Stimulated activated CD4-positive, alpha-beta T cell treated with anti-CD3 and anti-CD28 coated beads, Interleukin-1b, Interleukin-23, amount 100 ng/mL, for 48 hours (primary cell): ENCODE data around the gene DNAH3.
"Not testable (repeated sequence)": the region's sequence is repeated elsewhere in the genome, so short reads cannot be mapped to it uniquely, and the experiment has no call there.

Experiments used
- DNase-seq: peaks from one replicate; pipeline ENCODE4 v3.0.0-alpha.2; 2020

The DNAH3 gene

DNA sequence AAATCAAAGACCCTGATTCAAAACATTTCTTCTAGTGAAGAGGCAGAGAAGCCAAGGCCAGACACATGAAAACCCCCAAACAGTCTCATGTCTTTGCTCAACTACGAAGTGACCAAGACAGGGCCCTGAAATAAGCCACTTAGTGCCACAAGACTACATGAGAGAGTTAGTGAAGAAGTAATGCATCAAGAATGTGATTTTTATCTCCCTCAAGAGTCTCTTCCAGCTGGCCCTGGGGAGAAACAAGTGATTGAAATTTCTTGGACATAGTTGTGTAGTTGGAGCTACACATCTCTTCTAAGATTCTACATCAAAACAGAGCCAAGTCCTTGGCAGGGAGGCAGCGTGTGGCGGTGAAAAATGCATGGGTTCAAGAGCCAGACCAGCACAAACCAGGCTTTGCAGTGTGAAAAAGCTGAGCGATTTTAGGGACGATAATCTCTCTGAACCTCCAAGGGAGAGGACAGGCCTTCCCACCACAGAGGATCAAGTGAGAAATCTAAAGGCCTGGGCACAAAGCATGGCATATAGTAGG, 219.5 kb downstream of the DNAH3 start:
- DNase-seq: no peak

DNA sequence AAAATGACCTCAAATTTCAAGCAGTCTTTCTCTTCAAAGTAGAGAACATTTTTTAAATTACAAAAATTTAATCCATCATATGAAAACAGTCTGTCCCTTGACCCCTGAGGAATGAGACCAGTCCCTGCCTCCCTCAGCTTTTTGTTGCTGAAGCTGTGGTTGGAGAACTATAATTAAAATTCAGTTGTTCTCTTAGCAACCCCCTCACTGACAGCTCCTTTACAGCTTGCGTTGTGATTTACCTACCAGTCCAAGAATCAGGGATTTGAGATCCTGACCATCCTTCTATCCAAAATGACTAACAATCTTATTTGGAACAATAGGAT, 220.3 kb downstream of the DNAH3 start:
- no peak for DNase-seq

DNA sequence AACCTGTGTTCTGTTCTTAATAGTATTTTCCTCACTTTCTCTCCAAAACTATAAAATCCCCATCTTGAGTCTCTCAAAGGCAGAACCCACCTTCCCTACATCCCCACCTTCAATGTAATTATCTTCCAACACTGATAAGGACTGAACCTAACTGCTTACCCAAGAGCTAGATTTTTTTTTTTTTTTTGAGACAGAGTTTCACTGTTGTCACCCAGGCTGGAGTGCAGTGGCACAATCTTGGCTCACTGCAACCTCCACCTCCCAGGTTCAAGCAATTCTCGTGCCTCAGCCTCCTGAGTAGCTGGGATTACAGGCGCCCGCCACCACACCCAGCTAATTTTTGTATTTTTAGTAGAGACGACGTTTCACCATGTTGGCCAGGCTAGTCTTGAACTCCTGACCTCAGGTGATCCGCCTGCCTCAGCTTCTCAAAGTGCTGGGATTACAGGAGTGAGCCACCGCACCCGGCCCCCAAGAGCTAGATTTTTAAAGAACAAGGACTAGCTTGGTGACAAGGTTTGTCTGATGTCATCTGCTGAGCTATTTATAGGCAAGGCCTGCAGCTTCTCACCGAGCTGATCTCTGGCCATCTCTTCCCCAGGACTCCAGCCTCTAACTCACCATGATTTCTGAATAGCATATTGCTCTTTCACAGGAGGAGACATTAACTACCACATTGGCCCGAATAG, 220.8 kb downstream of the DNAH3 start:
- DNase-seq: not testable (repeated sequence)

DNA sequence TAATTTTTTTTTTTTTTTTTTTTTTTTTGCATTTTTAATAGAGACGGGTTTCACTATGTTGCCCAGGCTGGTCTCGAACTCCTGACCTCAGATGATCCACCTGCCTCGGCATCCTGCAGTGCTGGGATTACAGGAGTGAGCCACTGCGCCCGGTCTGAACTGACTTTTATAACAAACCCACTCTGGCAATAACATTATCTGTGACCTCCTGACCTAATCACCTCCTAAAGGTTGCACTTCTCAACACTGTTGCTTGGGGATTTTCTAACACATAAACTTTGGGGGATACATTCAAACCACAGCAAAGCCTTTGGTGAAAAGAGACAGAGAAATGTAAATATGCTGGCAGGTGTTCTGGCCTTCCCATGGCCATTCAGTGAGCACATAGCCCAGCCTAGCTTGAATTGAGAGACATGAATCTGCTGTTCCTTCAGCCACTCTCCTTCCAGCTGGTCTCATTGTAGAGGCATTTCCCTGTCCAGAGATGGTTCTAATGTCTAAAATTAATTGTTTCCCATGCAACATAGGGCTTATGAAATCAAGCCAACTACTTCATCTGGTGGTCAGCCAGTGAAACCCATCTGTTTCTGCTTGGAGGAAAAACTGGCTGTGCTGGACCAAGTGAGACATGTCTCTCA, 221.8 kb downstream of the DNAH3 start:
- no peak for DNase-seq

DNA sequence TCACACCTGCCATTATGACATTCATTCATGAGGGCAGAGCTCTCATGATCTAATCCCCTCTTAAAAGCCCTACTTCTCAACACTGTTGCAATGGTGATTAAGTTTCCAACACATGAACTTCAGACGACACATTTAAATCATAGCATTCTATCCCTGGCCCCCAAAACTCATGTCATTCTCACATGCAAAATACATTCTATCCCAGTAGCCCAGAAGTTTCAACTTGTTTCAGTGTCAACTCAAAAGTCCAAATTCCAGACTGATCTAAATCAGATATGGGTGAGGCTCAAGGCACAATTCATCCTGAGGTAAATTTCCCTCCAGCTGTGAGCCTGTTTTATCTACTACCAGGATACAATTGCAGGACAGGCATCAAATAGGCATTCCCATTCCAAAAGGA, 224.9 kb downstream of the DNAH3 start:
- no peak for DNase-seq

DNA sequence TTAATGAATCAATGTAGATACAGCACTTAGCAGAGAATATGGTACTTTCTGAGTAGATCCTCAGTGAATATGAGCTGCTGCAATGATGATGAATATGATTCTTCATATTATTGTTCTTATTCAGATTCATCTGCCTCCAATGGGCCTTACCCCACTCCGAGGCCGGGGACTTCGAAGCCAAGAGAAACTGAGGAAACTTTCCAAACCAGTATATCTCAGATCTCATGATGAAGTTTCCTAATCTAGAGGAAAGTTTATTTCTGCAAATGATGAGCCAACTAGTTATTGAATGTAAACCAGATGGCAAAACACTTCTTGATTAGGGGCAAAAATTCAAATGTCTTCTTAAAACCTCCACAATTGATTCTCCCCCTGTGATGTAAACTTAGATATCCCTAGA, 226.8 kb downstream of the DNAH3 start:
- no peak for DNase-seq

DNA sequence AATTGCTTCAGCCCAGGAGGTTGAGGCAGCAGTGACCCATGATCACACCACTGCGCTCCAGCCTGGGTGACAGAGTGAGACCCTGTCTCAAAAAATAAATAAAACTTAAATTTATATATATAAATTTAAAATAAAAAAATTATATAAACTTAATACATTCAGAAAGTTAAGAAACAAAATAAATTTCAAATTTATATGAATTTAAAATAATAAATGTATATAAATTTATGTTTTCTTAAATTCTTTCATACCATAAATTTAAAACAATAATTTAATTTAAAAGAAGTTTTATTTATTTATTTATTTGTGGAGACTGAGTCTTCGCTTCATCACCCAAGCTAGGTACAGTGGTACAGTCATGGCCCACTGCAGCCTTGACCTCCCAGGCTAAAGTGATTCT, 229.8 kb downstream of the DNAH3 start:
- DNase-seq: no peak

DNA sequence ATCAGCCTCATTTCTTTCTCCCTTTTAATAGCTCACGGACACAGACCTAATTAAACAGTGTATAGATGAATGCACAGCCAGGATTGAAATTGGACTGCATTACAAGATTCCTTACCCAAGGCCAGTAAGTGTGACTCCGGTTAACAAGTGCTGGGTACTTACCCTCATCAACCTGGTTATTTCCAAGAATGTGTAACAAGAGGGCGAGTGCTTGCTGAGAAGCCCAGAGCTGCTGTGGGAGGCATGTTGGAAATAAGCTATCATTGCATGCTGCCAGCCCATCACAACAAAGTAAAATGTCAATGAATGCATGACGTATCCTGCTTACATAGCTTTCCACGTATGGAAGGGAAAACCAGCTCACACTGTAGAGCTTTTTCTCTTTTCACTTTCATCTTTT, 230.6 kb downstream of the DNAH3 start:
- DNase-seq: no peak

DNA sequence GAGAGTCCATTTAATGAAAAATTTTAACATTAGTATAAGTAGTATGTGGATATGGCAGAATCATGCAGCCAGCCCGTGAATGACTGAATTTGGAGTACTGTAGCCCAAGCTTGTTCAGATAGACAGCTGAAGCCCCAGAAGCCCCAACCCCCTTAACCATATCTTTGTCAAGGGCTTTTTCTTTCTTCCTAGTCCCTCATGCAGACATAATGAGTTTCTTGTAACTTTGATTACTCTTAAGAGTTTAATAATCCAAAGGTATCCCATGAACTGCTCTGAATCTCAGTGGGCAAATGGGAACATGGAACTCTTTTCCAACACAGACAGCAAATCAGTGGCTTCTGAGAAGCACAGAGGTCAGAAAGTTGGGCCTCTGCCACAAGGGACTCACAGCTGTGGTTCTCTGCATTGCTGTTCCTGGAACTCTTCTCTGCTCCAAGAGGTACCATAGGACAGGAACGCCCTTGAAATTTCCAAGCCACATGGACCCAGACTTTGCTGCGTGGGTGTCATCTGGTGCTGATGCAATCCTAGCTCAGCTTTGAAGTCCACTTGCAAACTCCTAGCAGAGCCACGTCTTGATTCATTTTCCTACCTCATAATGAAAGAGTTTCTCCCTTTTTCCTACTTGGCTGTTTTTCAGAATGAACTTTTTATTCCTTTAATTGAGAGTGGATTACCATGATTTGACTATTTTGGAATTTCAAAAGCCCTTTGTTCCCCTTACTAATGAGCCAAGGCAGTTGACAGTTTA, 232.0 kb downstream of the DNAH3 start:
- DNase-seq: no peak

DNA sequence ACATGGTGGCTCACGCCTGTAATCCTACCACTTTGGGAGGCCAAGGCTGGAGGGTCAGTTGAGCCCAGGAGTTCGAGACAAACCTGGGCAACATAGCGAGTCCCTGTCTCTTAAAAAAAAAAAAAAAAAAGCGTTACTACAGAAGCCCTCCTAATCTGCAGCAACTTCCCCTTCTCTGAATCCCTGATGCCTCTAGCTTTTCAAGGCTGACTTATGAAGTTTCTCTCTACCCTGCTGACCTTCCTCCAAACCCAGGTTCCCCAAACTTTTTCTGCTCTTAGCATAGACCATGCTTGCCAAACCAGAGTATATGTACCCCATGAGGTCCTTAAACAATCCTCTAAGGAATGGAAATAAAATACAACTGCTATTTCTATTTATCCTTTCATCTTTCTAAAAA, 233.7 kb downstream of the DNAH3 start:
- DNase-seq: no peak

DNA sequence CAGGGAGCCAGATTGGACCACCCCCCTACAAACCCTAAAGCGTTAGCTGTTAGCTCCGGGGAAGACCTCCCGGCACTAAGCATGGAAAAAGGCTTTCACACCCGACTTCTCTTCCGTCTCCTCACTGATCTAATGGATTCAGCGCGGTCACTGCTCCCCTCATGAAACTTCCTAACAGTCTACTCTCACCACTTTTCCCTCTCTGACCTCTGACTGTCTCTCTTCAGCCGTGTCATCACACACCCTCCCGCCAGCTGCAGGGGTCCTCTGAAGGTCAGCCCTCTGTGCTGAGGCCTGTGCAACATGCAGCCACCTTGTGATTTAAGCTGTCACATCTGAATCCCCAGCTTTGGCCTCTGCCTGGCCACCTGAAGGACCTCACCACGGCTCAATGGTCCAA, 234.4 kb downstream of the DNAH3 start:
- DNase-seq: no peak

DNA sequence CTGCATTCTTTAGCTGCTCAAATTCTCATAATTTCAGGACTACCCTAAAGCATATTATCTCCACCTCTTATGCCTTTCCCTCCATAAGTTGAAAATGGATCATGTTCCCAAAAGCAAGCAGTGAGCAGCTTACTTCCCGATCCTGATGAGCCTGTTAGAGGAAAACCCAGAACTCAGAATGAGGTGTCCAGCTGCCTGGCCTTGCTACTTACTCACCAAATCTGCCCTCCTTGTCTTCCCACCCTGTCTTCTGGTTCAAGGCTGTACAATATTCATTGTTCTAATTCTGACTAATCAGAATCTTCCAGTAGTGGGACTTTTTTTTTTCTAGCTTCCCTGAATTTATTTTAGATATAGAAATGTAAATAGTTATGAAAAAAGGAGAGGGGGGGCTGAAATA, 239.3 kb downstream of the DNAH3 start:
- DNase-seq: no peak

DNA sequence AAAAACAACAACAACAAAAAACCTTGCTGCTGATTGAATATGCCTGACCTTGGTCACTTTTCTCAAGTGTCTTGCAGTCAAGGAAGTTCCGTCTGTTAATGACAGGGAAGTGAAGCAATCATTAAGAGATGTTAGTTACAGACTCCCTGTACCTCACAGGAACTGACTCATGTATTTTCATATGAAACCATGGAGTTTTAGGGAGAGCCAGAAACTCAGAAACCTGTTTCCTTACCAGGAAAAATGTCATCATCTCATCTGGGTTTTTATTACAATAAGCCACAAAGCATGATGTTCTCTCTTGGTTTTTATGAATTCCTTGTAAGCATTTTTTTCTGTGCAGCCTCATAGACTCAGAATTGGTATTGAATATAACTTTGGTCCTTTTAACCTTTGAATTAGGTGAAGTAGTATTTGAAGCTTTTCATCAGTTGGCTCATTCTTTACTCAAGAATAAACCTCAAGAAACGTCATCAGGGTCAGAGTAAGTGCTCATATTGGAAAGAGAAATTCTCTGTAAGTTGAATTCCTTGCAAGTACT, 239.8 kb downstream of the DNAH3 start:
- no peak for DNase-seq

DNA sequence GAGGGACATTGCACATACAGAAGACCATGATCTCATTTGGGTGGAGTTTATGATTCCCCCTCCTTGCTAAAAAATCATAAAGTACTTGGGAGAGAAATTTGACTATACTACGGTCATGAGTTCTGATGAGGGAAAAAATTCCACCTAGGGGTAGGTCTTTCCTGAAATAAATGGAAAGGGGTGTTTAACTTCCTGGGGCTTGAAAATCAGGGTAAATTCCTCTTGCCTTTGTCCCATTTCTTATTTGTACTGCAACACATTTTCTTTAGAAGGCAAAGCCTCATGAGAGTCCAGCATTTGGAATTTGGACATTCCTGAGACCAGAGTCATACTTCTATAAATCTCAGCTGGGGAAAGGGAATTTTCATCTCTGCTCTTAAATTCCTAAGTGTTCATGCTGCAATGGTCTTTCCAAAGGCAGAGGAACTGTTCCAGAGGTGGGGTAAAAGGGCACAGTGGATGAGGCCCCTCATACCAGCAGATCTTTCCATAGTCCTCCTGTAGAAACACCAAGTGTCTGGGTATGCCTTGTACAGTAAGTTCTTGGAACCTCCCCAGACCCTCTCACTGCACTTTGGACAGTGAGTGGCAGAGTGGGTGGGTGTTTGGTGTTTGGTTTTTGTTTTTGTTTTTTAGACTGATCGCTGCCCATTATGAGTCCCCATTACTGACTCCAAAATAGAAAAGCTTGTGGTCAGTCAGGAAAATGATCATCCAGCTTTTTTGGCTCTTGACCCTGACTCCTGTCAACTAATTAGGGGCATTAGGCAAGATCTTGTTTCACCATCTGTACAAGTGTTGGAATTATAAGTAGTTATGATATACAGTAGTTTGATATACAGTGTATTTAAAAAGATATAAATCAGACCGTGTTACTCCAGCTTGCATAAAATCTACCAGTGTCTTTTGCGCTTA, 244.0 kb downstream of the DNAH3 start:
- no peak for DNase-seq

DNA sequence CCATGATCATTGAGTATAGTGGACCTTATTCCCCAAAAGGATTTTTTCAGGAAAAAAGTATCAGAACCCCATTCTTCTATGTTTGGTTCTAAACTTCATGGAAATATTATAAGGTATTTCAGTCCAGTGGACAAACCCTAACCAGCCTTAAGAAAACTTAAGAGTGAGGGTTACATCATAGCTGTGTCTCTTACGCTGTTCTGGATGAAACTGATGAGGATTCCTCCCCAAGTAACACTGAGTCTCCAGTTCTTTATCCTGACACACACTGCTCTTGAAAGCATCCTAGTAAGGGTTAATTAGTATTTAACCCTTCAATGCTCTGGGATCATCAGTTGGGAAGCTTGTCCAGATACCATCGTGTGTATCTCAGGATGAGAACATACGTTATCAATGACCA, 245.1 kb downstream of the DNAH3 start:
- no peak for DNase-seq

DNA sequence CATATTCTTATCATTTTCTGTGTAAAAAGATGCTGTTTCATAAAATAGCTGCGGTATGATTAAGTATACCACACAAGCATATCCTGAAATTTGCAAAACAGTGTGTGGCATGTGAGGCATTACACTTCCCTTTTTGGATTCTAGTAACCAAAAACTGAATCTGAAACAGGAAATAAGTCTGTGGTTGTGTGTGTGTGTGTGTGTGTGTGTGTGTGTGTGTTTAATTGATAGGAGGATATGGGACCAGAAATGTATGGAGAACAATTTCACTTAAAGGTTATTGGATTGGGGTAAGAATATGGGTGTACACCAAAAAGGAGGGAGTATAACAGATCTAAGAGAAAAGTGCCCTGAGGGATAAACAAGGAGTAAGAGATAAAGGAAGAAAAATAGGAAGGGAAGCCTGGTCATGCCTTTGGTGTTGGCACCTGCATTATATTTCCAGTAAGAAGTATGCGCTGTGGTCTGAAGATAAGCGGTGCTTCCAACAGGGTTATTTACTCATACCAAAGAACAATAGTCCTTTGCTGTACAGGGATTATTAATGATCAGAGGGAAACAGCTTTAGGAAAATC, 246.1 kb downstream of the DNAH3 start:
- DNase-seq: peak; percentile 4

DNA sequence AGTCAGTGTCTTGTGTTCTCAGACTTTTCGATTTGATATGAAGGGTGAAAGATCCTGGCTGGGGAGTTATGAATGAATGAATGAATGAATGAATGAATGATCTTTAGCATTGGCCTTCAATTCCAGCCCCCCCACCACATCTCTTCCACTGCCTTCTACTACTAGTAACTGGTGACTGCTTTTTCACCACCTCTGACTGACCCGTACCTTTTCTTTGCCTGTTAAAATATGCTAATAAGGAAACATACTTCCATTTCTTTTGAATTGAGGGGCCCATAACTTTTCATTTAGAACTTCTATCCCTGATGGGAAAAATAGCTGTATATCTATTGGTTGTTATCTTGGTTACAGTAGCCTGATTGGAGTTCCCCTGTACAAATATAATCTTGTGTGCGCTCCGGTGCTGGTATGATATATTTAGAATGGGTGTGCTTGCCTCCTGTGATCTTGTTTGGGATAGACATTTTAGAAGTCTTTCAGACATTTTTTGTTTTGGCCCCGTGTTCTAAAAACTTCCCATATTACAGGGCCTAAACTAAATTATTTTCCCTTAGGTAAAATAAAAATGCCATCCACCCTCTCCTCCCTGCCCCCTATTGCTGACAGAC, 246.6 kb downstream of the DNAH3 start:
- no peak for DNase-seq

DNA sequence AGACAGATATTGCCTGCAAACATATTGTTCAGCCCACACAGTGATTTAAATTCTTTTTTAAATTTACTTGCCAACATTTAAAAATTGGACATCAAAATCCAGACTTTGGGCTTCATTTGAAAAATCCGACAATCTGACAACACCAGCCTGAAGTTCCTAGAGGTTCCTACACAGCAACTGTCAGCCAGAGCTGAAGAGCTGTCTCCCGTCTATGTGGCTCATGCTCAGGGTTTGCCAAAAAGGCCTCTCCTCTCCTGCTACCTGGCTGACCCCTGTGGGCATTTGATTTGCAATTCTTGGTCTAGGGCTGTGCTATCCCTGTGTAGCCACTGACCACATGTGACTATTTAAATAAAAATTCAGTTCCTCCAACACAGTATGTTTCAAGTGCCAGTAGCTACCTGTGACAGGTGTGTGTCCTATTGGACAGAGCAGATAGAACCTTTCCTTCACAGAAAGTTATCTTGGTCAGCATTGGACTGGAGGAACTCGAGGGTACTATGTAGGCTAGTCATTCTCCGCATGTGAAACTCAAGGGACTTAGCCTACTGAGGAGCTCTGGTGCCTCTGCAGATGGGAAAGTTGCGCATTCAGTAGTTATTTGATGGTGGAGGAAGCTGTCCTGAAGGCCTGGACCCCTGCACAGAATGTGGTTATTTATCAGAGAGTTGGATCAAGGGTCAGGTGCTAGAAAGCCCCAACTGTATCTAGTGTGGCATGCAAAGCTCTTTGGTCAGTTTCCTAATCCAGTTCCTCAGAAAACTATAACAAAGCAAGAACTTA, 247.3 kb downstream of the DNAH3 start:
- DNase-seq: no peak

DNA sequence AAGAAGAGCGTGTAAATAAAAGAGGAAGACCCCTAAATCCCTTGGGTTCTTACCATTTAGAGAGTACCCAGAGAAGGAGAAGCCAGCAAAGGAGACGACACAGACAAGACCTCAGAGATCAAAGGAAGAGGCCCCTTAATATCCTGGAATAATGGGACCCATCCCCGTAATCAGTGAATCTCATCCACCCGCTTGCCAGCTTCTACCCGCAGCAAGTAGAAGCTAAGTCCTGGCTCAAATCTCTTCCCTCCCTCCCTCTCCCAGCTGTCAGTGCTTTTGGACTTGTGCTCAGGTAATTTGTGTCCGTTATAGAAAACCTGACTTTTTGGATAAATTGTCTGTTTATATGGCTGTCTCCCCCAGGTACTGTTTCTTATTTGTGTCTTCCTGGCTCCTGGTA, 248.2 kb downstream of the DNAH3 start:
- DNase-seq: no peak

DNA sequence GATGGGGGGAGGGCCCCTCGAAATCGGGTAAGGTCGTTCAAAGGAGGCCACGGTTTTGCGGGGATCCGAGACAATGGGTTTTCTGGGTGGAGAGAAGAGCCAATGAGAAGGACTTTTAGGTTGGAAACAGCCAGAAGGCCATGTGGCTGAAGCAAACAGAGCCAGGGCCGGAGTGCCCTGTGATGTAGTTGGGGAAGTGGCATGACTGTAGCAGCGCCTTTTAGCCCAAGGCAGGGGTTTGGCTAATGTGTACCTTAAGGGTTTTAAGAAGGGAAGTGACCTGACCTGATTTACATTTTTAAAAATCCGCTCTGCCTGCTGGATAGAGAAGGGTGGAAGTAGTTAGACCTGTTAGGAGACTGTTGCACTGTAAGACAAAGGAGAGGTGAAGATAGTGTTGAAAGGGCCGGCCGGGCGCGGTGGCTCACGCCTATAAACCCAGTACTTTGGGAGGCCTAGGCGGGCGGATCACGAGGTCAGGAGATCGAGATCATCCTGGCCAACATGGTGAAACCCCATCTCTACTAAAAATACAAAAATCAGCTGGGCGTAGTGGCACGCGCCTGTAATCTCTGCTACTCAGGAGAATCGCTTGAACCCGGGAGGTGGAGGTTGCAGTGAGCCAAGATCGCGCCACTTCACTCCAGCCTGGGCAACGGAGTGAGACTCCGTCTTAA, 249.1 kb downstream of the DNAH3 start:
- DNase-seq: peak; percentile 3

DNA sequence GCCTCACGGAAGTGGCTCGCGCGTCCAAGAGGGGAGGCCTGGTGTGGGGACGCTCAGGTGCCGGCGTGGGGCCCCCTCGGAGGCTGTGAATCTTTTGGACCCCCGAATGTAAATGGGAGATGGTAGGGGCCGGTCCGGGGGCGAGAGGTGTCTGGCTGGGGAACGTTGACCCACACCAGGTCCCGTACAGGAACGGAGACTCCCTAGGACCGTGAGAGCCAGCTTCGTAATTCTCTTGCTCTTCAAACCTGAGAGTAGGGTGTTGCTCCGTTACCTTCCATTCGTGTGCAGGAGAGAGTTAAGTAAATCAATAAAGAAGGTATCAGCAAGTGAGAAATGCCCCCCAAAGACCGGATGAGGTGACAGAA, 249.6 kb downstream of the DNAH3 start:
- DNase-seq: no peak
